ENCODE results near the gene USP22.

- TF ChIP-seq CTCF (IDR thresholded peaks at IDR 0.05) (no peak), ZFX (IDR thresholded peaks at IDR 0.05; ENCODE audit: borderline replicate concordance) (no peak)
Observed at GRCh38 chr17:21066394-21066793, 23.6 kb upstream of the USP22 start.

Data from 22Rv1 (cell line).